Tibial artery (tissue), 4 donors: Measurements from ENCODE around the gene CMSS1.

Experiments
- DNase-seq, 2 donors: peaks; one replicate each; pipeline ENCODE4 v3.0.0-alpha.2; 2019
- H3K27ac ChIP-seq, 2 donors: fragments of 200-600 bp; sonication (generic) in 1 of 2; 1 replicate in 1 of 2; 2 replicates in 1 of 2; pipeline ENCODE4 v1.5.1; 2018 to 2019; ENCODE audit warnings: mild to moderate bottlenecking in 1 of 2
- H3K27me3 ChIP-seq, 2 donors: fragments of 200-600 bp; sonication (generic) in 1 of 2; one replicate each; pipeline versions ENCODE4 v1.5.1 to v1.6.0; 2016 to 2019
- H3K36me3 ChIP-seq, 3 donors: fragments of 200-600 bp; sonication (generic) in 2 of 3; one replicate each; pipeline ENCODE4 v1.5.1; 2016 to 2019; ENCODE audit warnings: mild to moderate bottlenecking in 2 of 3
- H3K4me1 ChIP-seq, 4 donors: fragments of 200-600 bp; sonication (generic) in 2 of 4; 1 replicate in 3 of 4; 2 replicates in 1 of 4; pipeline ENCODE4 v1.5.1; 2016 to 2019
- H3K4me3 ChIP-seq, 2 donors: fragments of 200-600 bp; sonication (generic) in 1 of 2; 1 replicate in 1 of 2; 2 replicates in 1 of 2; pipeline ENCODE4 v1.5.1; 2018 to 2019; ENCODE audit warnings: mild to moderate bottlenecking in 2 of 2
- H3K9me3 ChIP-seq, 3 donors: fragments of 200-600 bp; sonication (generic) in 1 of 3; one replicate each; pipeline ENCODE4 v1.5.1; 2016 to 2019
- CTCF ChIP-seq, 2 experiments: fragments of 200-600 bp in 1 of 2; fragments of 450-650 bp in 1 of 2; IDR thresholded peaks; one replicate each; pipeline ENCODE4 v1.5.1; 2017 to 2019; ENCODE audit warnings: antibody characterized with exemption in 2 of 2, mild to moderate bottlenecking in 1 of 2, moderate library complexity in 1 of 2
- intact Hi-C: fragments of 100-400 bp; cut with DNase I; formaldehyde crosslinking; loops from one replicate; pipeline ENCODE4 v1.15.0; 2023; ENCODE audit warnings: low total_unique reads

The CMSS1 gene

GRCh38 chr3:100075851-100076730 lies 258.4 kb downstream of the CMSS1 start:
- DNase-seq = no peak
- TF ChIP-seq CTCF (IDR thresholded peaks at IDR 0.05) = no peak
- Histone ChIP-seq H3K9me3 (no peaks in the 10 kb centered on the region), H3K4me3 (no peak overlapping the region), H3K27me3 (no peaks in the 10 kb centered on the region), H3K4me1 (peaks cover 0 to 77% (median 30%) of the 10 kb centered on the region in 4 donors), H3K36me3 (no peaks in the 10 kb centered on the region), H3K27ac (peak overlapping the region; percentile 51 to 79)
- intact Hi-C loops = no loop called here

GRCh38 chr3:100076731-100077529 lies 259.3 kb downstream of the CMSS1 start:
- DNase-seq = no peak
- Histone ChIP-seq H3K36me3 (no peaks in the 10 kb centered on the region), H3K9me3 (no peaks in the 10 kb centered on the region), H3K4me3 (no peak overlapping the region), H3K27me3 (no peaks in the 10 kb centered on the region), H3K4me1 (peaks cover 0 to 80% (median 34%) of the 10 kb centered on the region in 4 donors), H3K27ac (peak overlapping the region; percentile 51 to 79)
- no peak for TF ChIP-seq CTCF (IDR thresholded peaks at IDR 0.05)
- intact Hi-C loops = no loop called here

GRCh38 chr3:100079328-100079727 lies 261.7 kb downstream of the CMSS1 start:
- no peaks in the 10 kb centered on the region for H3K27me3 ChIP-seq
- DNase-seq = no peak
- H3K4me3 ChIP-seq = no peak overlapping the region
- peak overlapping the region; percentile 67 to 69 for H3K27ac ChIP-seq
- H3K36me3 ChIP-seq = no peaks in the 10 kb centered on the region
- peaks cover 0 to 68% (median 25%) of the 10 kb centered on the region in 4 donors for H3K4me1 ChIP-seq
- intact Hi-C loops = no loop called here
- no peaks in the 10 kb centered on the region for H3K9me3 ChIP-seq
- TF ChIP-seq CTCF (IDR thresholded peaks at IDR 0.05) = no peak

GRCh38 chr3:100080573-100080972 lies 262.9 kb downstream of the CMSS1 start:
- intact Hi-C loops = no loop called here
- Histone ChIP-seq H3K9me3 (no peaks in the 10 kb centered on the region), H3K4me1 (peaks cover 0 to 62% (median 25%) of the 10 kb centered on the region in 4 donors), H3K27ac (peak overlapping the region; percentile 67 to 69), H3K36me3 (no peaks in the 10 kb centered on the region), H3K27me3 (no peaks in the 10 kb centered on the region), H3K4me3 (no peak overlapping the region)
- TF ChIP-seq CTCF (IDR thresholded peaks at IDR 0.05) = no peak
- no peak for DNase-seq

GRCh38 chr3:100081311-100081710 lies 263.6 kb downstream of the CMSS1 start:
- peaks cover 0 to 62% (median 23%) of the 10 kb centered on the region in 4 donors for H3K4me1 ChIP-seq
- intact Hi-C loops = no loop called here
- H3K27me3 ChIP-seq = no peaks in the 10 kb centered on the region
- no peaks in the 10 kb centered on the region for H3K36me3 ChIP-seq
- H3K4me3 ChIP-seq = no peak overlapping the region
- H3K27ac ChIP-seq = peak overlapping the region; percentile 67 to 69
- DNase-seq = no peak
- no peak for TF ChIP-seq CTCF (IDR thresholded peaks at IDR 0.05)
- no peaks in the 10 kb centered on the region for H3K9me3 ChIP-seq
